PC-9 (cell line): ENCODE results near the gene ZBTB25. TPM values are rescaled to one million over a fixed set of nuclear protein-coding genes. Genes with fewer than 3 reads are reported as not detected.

Experiments used
- BruUV-seq: library from RNA; stranded (reverse); fragments of 400-500 nt; replicated peaks from 2 replicates; lab custom pipeline; 2021; lab: Mats Ljungman, UMichigan
- CTCF ChIA-PET: fragments of 300-600 bp; sonication (Branson Sonifier 250); formaldehyde crosslinking; loops from one replicate; lab custom pipeline; 2022; ENCODE audit warnings: antibody characterized with exemption; lab: Charles Lee
- POLR2A ChIA-PET: fragments of 300-600 bp; sonication (Branson Sonifier 250); formaldehyde crosslinking; loops from one replicate; lab custom pipeline; 2022; ENCODE audit warnings: antibody characterized with exemption; ENCODE audit not compliant: unreplicated experiment; lab: Charles Lee
- DNase-seq, 2 experiments: peaks; one replicate each; pipeline versions ENCODE4 v3.0.0 to v3.0.0-alpha.2; 2015 to 2022; ENCODE audit warnings: mixed read lengths in 1 of 2
- H2AFZ ChIP-seq: fragments of 200-600 bp; sonication (generic); 2 replicates; pipeline ENCODE4 v1.8.1; 2017; ENCODE audit warnings: antibody characterized with exemption
- H3F3A ChIP-seq: fragments of 200-600 bp; sonication (generic); 2 replicates; pipeline ENCODE4 v1.8.1; 2017; ENCODE audit warnings: antibody characterized with exemption, mild to moderate bottlenecking, low read depth; ENCODE audit not compliant: insufficient read depth
- H3K27ac ChIP-seq: fragments of 200-600 bp; sonication (generic); 2 replicates; pipeline ENCODE4 v1.6.1; 2016; ENCODE audit warnings: mixed run types
- H3K27me3 ChIP-seq: fragments of 200-600 bp; sonication (generic); 2 replicates; pipeline ENCODE4 v1.6.1; 2016; ENCODE audit warnings: low read depth, mixed run types; ENCODE audit not compliant: insufficient read depth
- H3K36me3 ChIP-seq: fragments of 200-600 bp; sonication (generic); 2 replicates; pipeline ENCODE4 v1.6.1; 2016; ENCODE audit warnings: low read depth, mixed run types
- H3K4me1 ChIP-seq: fragments of 200-600 bp; sonication (generic); replicated peaks from 2 replicates; pipeline ENCODE4 v1.6.1; 2016; ENCODE audit warnings: mixed run types; ENCODE audit not compliant: insufficient read depth
- H3K4me2 ChIP-seq: fragments of 200-600 bp; sonication (generic); 2 replicates; pipeline ENCODE4 v1.6.1; 2017; ENCODE audit warnings: mixed run types
- H3K4me3 ChIP-seq: fragments of 200-600 bp; sonication (generic); 2 replicates; pipeline ENCODE4 v1.6.1; 2016; ENCODE audit warnings: mixed run types
- H3K79me2 ChIP-seq: fragments of 200-600 bp; sonication (generic); 2 replicates; pipeline ENCODE4 v1.6.1; 2017; ENCODE audit warnings: low read depth, mixed run types
- H3K9me2 ChIP-seq: fragments of 200-600 bp; sonication (generic); 2 replicates; pipeline ENCODE4 v1.8.1; 2017; ENCODE audit warnings: mild to moderate bottlenecking; ENCODE audit not compliant: insufficient read depth
- H3K9me3 ChIP-seq: fragments of 200-600 bp; sonication (generic); 2 replicates; pipeline ENCODE4 v1.8.1; 2016; ENCODE audit warnings: low read depth; ENCODE audit not compliant: insufficient read depth
- H4K20me1 ChIP-seq: fragments of 200-600 bp; sonication (generic); 2 replicates; pipeline ENCODE4 v1.8.1; 2017; ENCODE audit not compliant: insufficient read depth
- CTCF ChIP-seq: fragments of 200-600 bp; sonication (generic); conservative IDR thresholded peaks from 2 replicates; pipeline ENCODE4 v1.6.1; 2017; ENCODE audit warnings: mixed run types, antibody characterized with exemption, mild to moderate bottlenecking, moderate library complexity
- EZH2 ChIP-seq: fragments of 200-600 bp; sonication (generic); IDR thresholded peaks from 2 replicates; pipeline ENCODE4 v1.8.0; 2017; ENCODE audit warnings: antibody characterized with exemption, low read depth
- intact Hi-C: fragments of 100-400 bp; cut with micrococcal nuclease; formaldehyde crosslinking; loops from one replicate; pipeline ENCODE4 v1.10.0; 2022; ENCODE audit not compliant: unreplicated experiment
- total RNA-seq: library from RNA; stranded (reverse); gene quantifications from 2 replicates; pipeline ENCODE4 v1.2.3, GENCODE V29; 2021

The ZBTB25 gene
- total RNA-seq, 1 experiment from 2014 or later, result 22.9 TPM

- ChIA-PET POLR2A (interaction anchor here (0.7 kb wide), 1 partner anchor 541 kb away, joined by 5 read pairs; no protein-coding TSS in a partner anchor), CTCF (no interaction called here)
- Histone ChIP-seq H3K36me3 (no peaks in the 10 kb centered on the region), H3K9me2 (no peaks in the 10 kb centered on the region), H3F3A (no peaks in the 10 kb centered on the region), H4K20me1 (no peaks in the 10 kb centered on the region), H3K4me1 (no peaks in the 10 kb centered on the region), H3K4me3 (no peak within 1 kb of the TSS), H3K9me3 (no peaks in the 10 kb centered on the region), H3K27ac (no peak within 1 kb of the TSS), H3K4me2 (no peak within 1 kb of the TSS), H3K27me3 (no peaks in the 10 kb centered on the region), H2AFZ (no peak within 1 kb of the TSS), H3K79me2 (no peaks in the 10 kb centered on the region)
- no TSS peak for BruUV-seq
- TF ChIP-seq CTCF, result no peak
- TF ChIP-seq EZH2, result no peak
- intact Hi-C loops, result loop anchor here (10.0 kb wide), 1 partner anchor 345 kb away; no protein-coding TSS in a partner anchor
- peak in 1 of 2 experiments; percentile 44 for DNase-seq
Observed at GRCh38 chr14:64549791-64550620, 46.4 kb upstream of the ZBTB25 start, which contains the start of gene PPP1R36. Gene PPP1R36, plus strand, starts transcription at chr14:64549961. Its CDS starts 37 bp downstream, at chr14:64549998.

- no peak overlapping the region for H3K27ac ChIP-seq
- CTCF ChIA-PET, result no interaction called here
- no peaks in the 10 kb centered on the region for H3K4me1 ChIP-seq
- intact Hi-C loops, result loop anchor here (10.0 kb wide), 1 partner anchor 346 kb away; no protein-coding TSS in a partner anchor
- no peak for DNase-seq
- H3K9me3 ChIP-seq, result no peaks in the 10 kb centered on the region
- POLR2A ChIA-PET, result no interaction called here
- no peaks in the 10 kb centered on the region for H3F3A ChIP-seq
- no peaks in the 10 kb centered on the region for H3K36me3 ChIP-seq
- no TSS peak for BruUV-seq
- no peaks in the 10 kb centered on the region for H3K9me2 ChIP-seq
- no peak overlapping the region for H2AFZ ChIP-seq
- no peak overlapping the region for H3K4me2 ChIP-seq
- no peaks in the 10 kb centered on the region for H3K79me2 ChIP-seq
- TF ChIP-seq EZH2 (no peak), CTCF (no peak)
- H3K4me3 ChIP-seq, result no peak overlapping the region
- no peaks in the 10 kb centered on the region for H3K27me3 ChIP-seq
- no peaks in the 10 kb centered on the region for H4K20me1 ChIP-seq
Observed at GRCh38 chr14:64549016-64549415, 45.4 kb upstream of the ZBTB25 start.

GRCh38 chr14:64544607-64545312 lies 41.1 kb upstream of the ZBTB25 start:
- Histone ChIP-seq H3K4me1 (peaks cover 12% of the 10 kb centered on the region; the same call in 1 of the 2 replicates), H3K79me2 (no peaks in the 10 kb centered on the region), H3K9me2 (no peaks in the 10 kb centered on the region), H3K4me3 (no peak overlapping the region), H3K9me3 (no peaks in the 10 kb centered on the region), H3K27ac (no peak overlapping the region), H3K36me3 (no peaks in the 10 kb centered on the region), H2AFZ (no peak overlapping the region), H4K20me1 (no peaks in the 10 kb centered on the region), H3K4me2 (no peak overlapping the region), H3F3A (peaks cover 16% of the 10 kb centered on the region; the same call in 1 of the 2 replicates), H3K27me3 (no peaks in the 10 kb centered on the region)
- TF ChIP-seq EZH2, result no peak
- no peak for TF ChIP-seq CTCF
- CTCF ChIA-PET, result no interaction called here
- no peak for DNase-seq
- POLR2A ChIA-PET, result interaction anchor here (0.6 kb wide), 1 partner anchor 94 kb away, joined by 4 read pairs; no protein-coding TSS in a partner anchor
- BruUV-seq, result no TSS peak
- intact Hi-C loops, result loop anchor here (10.0 kb wide), 1 partner anchor 350 kb away; no protein-coding TSS in a partner anchor
